ENCODE results near the gene ERF.

GRCh38 chr19:42277821-42278451, 23.0 kb upstream of the ERF start:
- TF ChIP-seq, protein P1, sequence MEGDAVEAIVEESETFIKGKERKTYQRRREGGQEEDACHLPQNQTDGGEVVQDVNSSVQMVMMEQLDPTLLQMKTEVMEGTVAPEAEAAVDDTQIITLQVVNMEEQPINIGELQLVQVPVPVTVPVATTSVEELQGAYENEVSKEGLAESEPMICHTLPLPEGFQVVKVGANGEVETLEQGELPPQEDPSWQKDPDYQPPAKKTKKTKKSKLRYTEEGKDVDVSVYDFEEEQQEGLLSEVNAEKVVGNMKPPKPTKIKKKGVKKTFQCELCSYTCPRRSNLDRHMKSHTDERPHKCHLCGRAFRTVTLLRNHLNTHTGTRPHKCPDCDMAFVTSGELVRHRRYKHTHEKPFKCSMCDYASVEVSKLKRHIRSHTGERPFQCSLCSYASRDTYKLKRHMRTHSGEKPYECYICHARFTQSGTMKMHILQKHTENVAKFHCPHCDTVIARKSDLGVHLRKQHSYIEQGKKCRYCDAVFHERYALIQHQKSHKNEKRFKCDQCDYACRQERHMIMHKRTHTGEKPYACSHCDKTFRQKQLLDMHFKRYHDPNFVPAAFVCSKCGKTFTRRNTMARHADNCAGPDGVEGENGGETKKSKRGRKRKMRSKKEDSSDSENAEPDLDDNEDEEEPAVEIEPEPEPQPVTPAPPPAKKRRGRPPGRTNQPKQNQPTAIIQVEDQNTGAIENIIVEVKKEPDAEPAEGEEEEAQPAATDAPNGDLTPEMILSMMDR (conservative IDR thresholded peaks at IDR 0.05; ENCODE audit: low read depth, low read length), result no peak
- TF ChIP-seq ELK1 (IDR thresholded peaks at IDR 0.05; ENCODE audit: borderline replicate concordance, low read depth, low read length) (no peak), RCOR1 (IDR thresholded peaks at IDR 0.05; ENCODE audit: insufficient replicate concordance, low read length) (no peak)
